HepG2 (cell line): ENCODE results near the gene ASTN2.

Experiments
- DR1 ChIP-seq: sonication (generic); formaldehyde crosslinking; IDR thresholded peaks from 2 replicates; pipeline ENCODE4 v1.8.0; 2021; ENCODE audit warnings: mild to moderate bottlenecking, missing genetic modification reagents, inconsistent platforms
- KAT2B ChIP-seq: fragments of 150-350 bp; IDR thresholded peaks from 2 replicates; pipeline ENCODE4 v1.6.1; 2014; ENCODE audit warnings: low read depth, low read length, borderline replicate concordance
- KDM5A ChIP-seq: fragments of 200-600 bp; sonication (generic); IDR thresholded peaks from 2 replicates; pipeline ENCODE4 v1.7.0; 2018; ENCODE audit warnings: antibody characterized with exemption, mild to moderate bottlenecking, low read length, borderline replicate concordance
- RELA ChIP-seq: sonication (generic); formaldehyde crosslinking; IDR thresholded peaks from 2 replicates; pipeline ENCODE4 v1.4.0; 2020; ENCODE audit warnings: missing genetic modification reagents
- SMYD3 ChIP-seq: sonication (generic); formaldehyde crosslinking; IDR thresholded peaks from 2 replicates; pipeline ENCODE4 v1.8.1; 2023; ENCODE audit warnings: mild to moderate bottlenecking, missing genetic modification reagents
- TOE1 ChIP-seq: sonication (generic); formaldehyde crosslinking; IDR thresholded peaks from 2 replicates; pipeline ENCODE4 v1.4.0; 2020; ENCODE audit warnings: mild to moderate bottlenecking, missing genetic modification reagents
- ZBTB40 ChIP-seq, 2 experiments: fragments of 450-650 bp in 1 of 2; sonication (generic) in 1 of 2; formaldehyde crosslinking in 1 of 2; IDR thresholded peaks; 2 replicates each; pipeline versions ENCODE4 v1.6.1 to v1.8.0; 2016 to 2022; ENCODE audit warnings: antibody characterized with exemption in 1 of 2, mild to moderate bottlenecking in 1 of 2, missing genetic modification reagents in 1 of 2
- ZFX ChIP-seq: sonication (generic); formaldehyde crosslinking; IDR thresholded peaks from 2 replicates; pipeline ENCODE4 v1.4.0; 2020; ENCODE audit warnings: mild to moderate bottlenecking, low read depth, missing genetic modification reagents, moderate library complexity
- ZNF280D ChIP-seq: sonication (generic); formaldehyde crosslinking; IDR thresholded peaks from 2 replicates; pipeline ENCODE4 v1.5.1; 2020; ENCODE audit warnings: mild to moderate bottlenecking, missing genetic modification reagents
- ZNF563 ChIP-seq: sonication (generic); formaldehyde crosslinking; IDR thresholded peaks from 2 replicates; pipeline ENCODE4 v1.8.0; 2022; ENCODE audit warnings: mild to moderate bottlenecking, moderate library complexity, missing genetic modification reagents
- TF ChIP-seq, protein P1 (sequence below): sonication (generic); formaldehyde crosslinking; IDR thresholded peaks from 2 replicates; pipeline ENCODE4 v1.8.0; 2022; ENCODE audit warnings: missing genetic modification reagents, mild to moderate bottlenecking, inconsistent platforms, borderline replicate concordance
- TF ChIP-seq, protein P2 (sequence below): sonication (generic); formaldehyde crosslinking; IDR thresholded peaks from 2 replicates; pipeline ENCODE4 v1.5.0; 2020; ENCODE audit warnings: mild to moderate bottlenecking, missing genetic modification reagents, moderate library complexity

DNA sequence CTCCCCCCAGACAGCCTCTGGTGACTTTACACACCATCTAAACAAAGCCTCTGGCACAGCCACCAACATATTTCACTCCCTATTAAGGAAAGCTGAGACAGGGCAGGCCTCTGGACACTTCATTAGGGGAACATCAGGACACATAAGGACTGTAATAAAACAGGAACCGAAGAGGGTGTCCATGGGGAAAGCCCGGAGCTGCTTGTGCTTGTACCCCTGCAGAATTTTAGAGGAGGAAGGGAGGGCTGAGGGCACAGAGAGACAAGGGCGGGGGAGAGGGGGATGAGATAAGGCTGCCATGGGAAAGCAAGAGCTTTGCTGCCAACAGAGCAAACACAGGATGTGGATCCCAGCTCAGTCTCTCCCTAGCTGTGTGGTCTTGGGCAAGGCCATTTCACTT lies 138.4 kb downstream of the ASTN2 start:
- no peak for TF ChIP-seq DR1
- TF ChIP-seq ZFX (CRISPR knock-in tag): no peak
- no peak for TF ChIP-seq ZBTB40 (IDR thresholded peaks at IDR 0.05)
- TF ChIP-seq ZBTB40 (CRISPR knock-in tag; IDR thresholded peaks at IDR 0.05): no peak
- no peak for TF ChIP-seq RELA (CRISPR knock-in tag)
- TF ChIP-seq KAT2B: no peak
- TF ChIP-seq, protein P1, sequence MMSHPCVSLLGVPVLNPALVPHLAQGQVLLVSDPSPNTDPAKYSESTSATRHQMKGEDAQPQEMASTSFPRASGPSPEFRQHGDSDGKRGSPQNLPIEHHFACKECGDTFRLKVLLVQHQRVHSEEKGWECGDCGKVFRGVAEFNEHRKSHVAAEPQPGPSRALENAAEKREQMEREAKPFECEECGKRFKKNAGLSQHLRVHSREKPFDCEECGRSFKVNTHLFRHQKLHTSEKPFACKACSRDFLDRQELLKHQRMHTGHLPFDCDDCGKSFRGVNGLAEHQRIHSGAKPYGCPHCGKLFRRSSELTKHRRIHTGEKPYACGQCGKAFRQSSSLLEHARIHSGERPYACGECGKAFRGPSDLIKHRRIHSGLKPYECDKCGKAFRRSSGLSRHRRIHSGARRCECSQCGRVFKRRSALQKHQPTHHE (CRISPR knock-in tag): no peak
- TF ChIP-seq TOE1 (CRISPR knock-in tag): no peak
- no peak for TF ChIP-seq ZNF280D
- TF ChIP-seq, protein P2, sequence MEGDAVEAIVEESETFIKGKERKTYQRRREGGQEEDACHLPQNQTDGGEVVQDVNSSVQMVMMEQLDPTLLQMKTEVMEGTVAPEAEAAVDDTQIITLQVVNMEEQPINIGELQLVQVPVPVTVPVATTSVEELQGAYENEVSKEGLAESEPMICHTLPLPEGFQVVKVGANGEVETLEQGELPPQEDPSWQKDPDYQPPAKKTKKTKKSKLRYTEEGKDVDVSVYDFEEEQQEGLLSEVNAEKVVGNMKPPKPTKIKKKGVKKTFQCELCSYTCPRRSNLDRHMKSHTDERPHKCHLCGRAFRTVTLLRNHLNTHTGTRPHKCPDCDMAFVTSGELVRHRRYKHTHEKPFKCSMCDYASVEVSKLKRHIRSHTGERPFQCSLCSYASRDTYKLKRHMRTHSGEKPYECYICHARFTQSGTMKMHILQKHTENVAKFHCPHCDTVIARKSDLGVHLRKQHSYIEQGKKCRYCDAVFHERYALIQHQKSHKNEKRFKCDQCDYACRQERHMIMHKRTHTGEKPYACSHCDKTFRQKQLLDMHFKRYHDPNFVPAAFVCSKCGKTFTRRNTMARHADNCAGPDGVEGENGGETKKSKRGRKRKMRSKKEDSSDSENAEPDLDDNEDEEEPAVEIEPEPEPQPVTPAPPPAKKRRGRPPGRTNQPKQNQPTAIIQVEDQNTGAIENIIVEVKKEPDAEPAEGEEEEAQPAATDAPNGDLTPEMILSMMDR (CRISPR knock-in tag): no peak
- no peak for TF ChIP-seq SMYD3 (CRISPR knock-in tag)
- no peak for TF ChIP-seq ZNF563
- TF ChIP-seq KDM5A: no peak
